ENCODE data around the gene ALPK3. TPM values are rescaled to one million over a fixed set of nuclear protein-coding genes. Genes with fewer than 3 reads are reported as not detected.

ALPK3 gene
- total RNA-seq, 8 experiments from 2014 or later: 0.16 to 1.4 (median 0.64) TPM

- H3K4me3 ChIP-seq: no peak overlapping the region
- in situ Hi-C loops (cut with MboI; ENCODE audit: low pct_unique_long_range_greater_than_20kb in 2 of 9, low sequenced_read_pairs in 9 of 9, unreplicated experiment in 9 of 9): no loop called here
- peaks cover 10 to 11% of the 10 kb centered on the region in 2 donors for H3K4me1 ChIP-seq (replicated peaks in 1 of 2)
- H3K27ac ChIP-seq: no peak overlapping the region
- WGBS, 10 experiments: 80 to 94% (median 85%) methylated on average over 1 to 2 of the region's 2 CpGs; no CpG with 5 or more reads in 1 of the 10 experiments
- ATAC-seq (replicated peaks in 6 of 8): no peak
Measured at GRCh38 chr15:84919106-84919667, 102.0 kb downstream of the ALPK3 start.

GRCh38 chr15:84921121-84921520, 104.0 kb downstream of the ALPK3 start:
- Histone ChIP-seq H3K4me3 (no peak overlapping the region), H3K4me1 (replicated peaks in 1 of 2) (no peaks in the 10 kb centered on the region), H3K27ac (no peak overlapping the region)
- no peak for ATAC-seq (replicated peaks in 6 of 8)
- 29 to 80% (median 63%) methylated on average over 1 to 2 of the region's 2 CpGs; no CpG with 5 or more reads in 2 of the 10 experiments for WGBS, 10 experiments
- in situ Hi-C loops (cut with MboI; ENCODE audit: low pct_unique_long_range_greater_than_20kb in 2 of 9, low sequenced_read_pairs in 9 of 9, unreplicated experiment in 9 of 9): no loop called here

- no peak for ATAC-seq (replicated peaks in 6 of 8)
- H3K4me1 ChIP-seq (replicated peaks in 1 of 2): no peaks in the 10 kb centered on the region
- H3K27ac ChIP-seq: no peak overlapping the region
- WGBS, 10 experiments: 40 to 91% (median 79%) methylated on average over 1 to 9 of the region's 13 CpGs; no CpG with 5 or more reads in 6 of the 10 experiments
- H3K4me3 ChIP-seq: no peak overlapping the region
- in situ Hi-C loops (cut with MboI; ENCODE audit: low pct_unique_long_range_greater_than_20kb in 2 of 9, low sequenced_read_pairs in 9 of 9, unreplicated experiment in 9 of 9): no loop called here
Measured at GRCh38 chr15:84922530-84922929, 105.4 kb downstream of the ALPK3 start.

Other genes with a start within 250 kb of the ALPK3 start
- gene ZSCAN2, start 216.3 kb upstream of the ALPK3 start, total RNA-seq: 10 to 100 TPM in 6 of 8 experiments, 1 to 10 TPM in 2; 1.7 to 29.6 (median 20.1) TPM
- 10 to 100 TPM; 18.8 to 46.9 (median 30.8) TPM for gene WDR73, start 163.1 kb upstream of the ALPK3 start, total RNA-seq
- 100 to 1,000 TPM in 1 of 8 experiments, 10 to 100 TPM in 2, 1 to 10 TPM in 5; 1.1 to 720 (median 5.3) TPM for gene NMB, start 159.2 kb upstream of the ALPK3 start, total RNA-seq
- gene SEC11A, start 101.2 kb upstream of the ALPK3 start, total RNA-seq: 100 to 1,000 TPM in 7 of 8 experiments, 10 to 100 TPM in 1; 96.9 to 186 (median 133) TPM
- 10 to 100 TPM in 5 of 8 experiments, 1 to 10 TPM in 3; 5.7 to 14.6 (median 11.1) TPM for gene ZNF592, start 68.8 kb upstream of the ALPK3 start, total RNA-seq
- gene SLC28A1, start 67.3 kb downstream of the ALPK3 start, total RNA-seq: under 1 TPM in 3 of 8 experiments, not detected in 5; 0.05 to 0.14 (median 0.14) TPM
- gene PDE8A, start 164.5 kb downstream of the ALPK3 start, total RNA-seq: 10 to 100 TPM in 5 of 8 experiments, 1 to 10 TPM in 3; 6.2 to 81.4 (median 28.2) TPM